Right ventricle myocardium superior (tissue), 1 donor: ENCODE results near the gene EDEM2. TPM values are rescaled to one million over a fixed set of nuclear protein-coding genes. Genes with fewer than 3 reads are reported as not detected.
"Not testable (repeated sequence)": the region's sequence is repeated elsewhere in the genome, so short reads cannot be mapped to it uniquely, and the experiment has no call there.

Experiments
- ATAC-seq: fragments of 200-7000 bp; cut with Tn5 transposase; one replicate; pipeline ENCODE4 v1.9.1; 2020; ENCODE audit warnings: mild to moderate bottlenecking; ENCODE audit not compliant: poor library complexity
- DNase-seq: peaks from one replicate; pipeline ENCODE4 v3.0.0-alpha.2; 2020
- intact Hi-C: fragments of 100-400 bp; cut with DNase I; formaldehyde crosslinking; loops from one replicate; pipeline ENCODE4 v1.11.2; 2022
- long read RNA-seq: library from polyadenylated mRNA; unstranded; transcript quantifications from one replicate; pipeline ENCODE4 v2.0.0, GENCODE V29; 2021
- total RNA-seq: library from RNA; stranded (reverse); fragmentation: NEBNext Ultra II Directional; extraction: Animal tissue kit (Norgen Biotek cat#: 25700); gene quantifications from one replicate; pipeline ENCODE4 v1.2.1, GENCODE V29; 2021
- donor health status: DM: no; HTN: yes; CAD: no; lungs with severe emphysema.

Gene EDEM2
- 9.1 TPM for total RNA-seq
- long read RNA-seq, transcript EDEM2-202 (11 exons, 1,919 nt), result major isoform, 29 of 43 reads
- long read RNA-seq, partial matches to known transcripts, result 3 of 43 reads
- long read RNA-seq, other reads (novel, unspliced or antisense), result 10 of 43 reads

- DNase-seq (peak; percentile 96), ATAC-seq (peak; percentile 97)
- intact Hi-C loops, result loop anchor here (5.0 kb wide), 1 partner anchor 125 kb away; no protein-coding TSS in a partner anchor
Observed at GRCh38 chr20:35146920-35147574, at the start of gene EDEM2. EDEM2 (minus strand) TSS chr20:35147336; CDS start chr20:35147258, 78 bp downstream.

GRCh38 chr20:35196313-35196712 is 49.2 kb upstream of the EDEM2 start:
- intact Hi-C loops, result no loop called here
- DNase-seq (no peak), ATAC-seq (no peak)

GRCh38 chr20:35193031-35193791 is 46.1 kb upstream of the EDEM2 start:
- intact Hi-C loops, result not testable (repeated sequence)

GRCh38 chr20:35192118-35192872 is 45.2 kb upstream of the EDEM2 start:
- ATAC-seq (no peak), DNase-seq (no peak)
- intact Hi-C loops, result no loop called here

More at GRCh38 chr20:35193031-35193791, 46.1 kb upstream of the EDEM2 start:
- DNase-seq, ATAC-seq: not testable (repeated sequence)

- DNase-seq, result no peak
- ATAC-seq, result no peak
- intact Hi-C loops, result no loop called here
Observed at GRCh38 chr20:35191419-35192117, 44.4 kb upstream of the EDEM2 start.

- DNase-seq (no peak), ATAC-seq (no peak)
- intact Hi-C loops, result no loop called here
Observed at GRCh38 chr20:35190556-35190955, 43.4 kb upstream of the EDEM2 start.

- ATAC-seq, intact Hi-C loops: not testable (repeated sequence)
Observed at GRCh38 chr20:35189223-35189622, 42.1 kb upstream of the EDEM2 start.

GRCh38 chr20:35187584-35188190 is 40.6 kb upstream of the EDEM2 start:
- DNase-seq, result no peak
- no peak for ATAC-seq
- intact Hi-C loops, result no loop called here

More at GRCh38 chr20:35189223-35189622, 42.1 kb upstream of the EDEM2 start:
- DNase-seq, result not testable (repeated sequence)

GRCh38 chr20:35186691-35187289 is 39.7 kb upstream of the EDEM2 start:
- DNase-seq, intact Hi-C loops, ATAC-seq: not testable (repeated sequence)

- DNase-seq, result no peak
- intact Hi-C loops, result no loop called here
- no peak for ATAC-seq
Observed at GRCh38 chr20:35181731-35182130, 34.6 kb upstream of the EDEM2 start.

- no peak for ATAC-seq
- no peak for DNase-seq
- intact Hi-C loops, result no loop called here
Observed at GRCh38 chr20:35180266-35180665, 33.1 kb upstream of the EDEM2 start.

- no peak for DNase-seq
- no peak for ATAC-seq
- intact Hi-C loops, result no loop called here
Observed at GRCh38 chr20:35179292-35180212, 32.4 kb upstream of the EDEM2 start.

GRCh38 chr20:35176132-35176531 is 29.0 kb upstream of the EDEM2 start:
- DNase-seq, result no peak
- no peak for ATAC-seq
- intact Hi-C loops, result no loop called here

GRCh38 chr20:35174458-35175216 is 27.5 kb upstream of the EDEM2 start:
- intact Hi-C loops, result no loop called here
- no peak for DNase-seq
- no peak for ATAC-seq

- ATAC-seq (no peak), DNase-seq (no peak)
- intact Hi-C loops, result no loop called here
Observed at GRCh38 chr20:35173576-35174192, 26.5 kb upstream of the EDEM2 start.

- DNase-seq, result no peak
- no peak for ATAC-seq
- intact Hi-C loops, result no loop called here
Observed at GRCh38 chr20:35172434-35172806, 25.3 kb upstream of the EDEM2 start.
